CD4-positive, alpha-beta memory T cell (primary cell): ENCODE results near the gene RAI2. TPM values are rescaled to one million over a fixed set of nuclear protein-coding genes. Genes with fewer than 3 reads are reported as not detected.

Experiments used
- CTCF ChIA-PET: fragments of 350-600 bp; sonication (Branson Sonifier 250); formaldehyde crosslinking; loops from one replicate; lab custom pipeline; 2021; ENCODE audit warnings: inconsistent platforms; ENCODE audit not compliant: partially characterized antibody; lab: Charles Lee
- POLR2A ChIA-PET: fragments of 350-600 bp; sonication (Branson Sonifier 250); formaldehyde crosslinking; loops from one replicate; lab custom pipeline; 2021; ENCODE audit not compliant: partially characterized antibody; lab: Charles Lee
- DNase-seq, 5 donors: peaks; one replicate each; pipeline versions ENCODE4 v3.0.0 to v3.0.0-alpha.2; 2020 to 2022; ENCODE audit warnings: mixed read lengths in 1 of 5
- H3K27ac ChIP-seq: one replicate; pipeline ENCODE4 v1.7.0; 2013; ENCODE audit warnings: low read depth, low read length
- H3K27me3 ChIP-seq: 2 replicates; pipeline ENCODE4 v1.7.0; 2013; ENCODE audit warnings: mild to moderate bottlenecking, low read length, moderate library complexity; ENCODE audit not compliant: insufficient read depth
- H3K36me3 ChIP-seq: 2 replicates; pipeline ENCODE4 v1.7.0; 2013; ENCODE audit warnings: mild to moderate bottlenecking, low read length, moderate library complexity; ENCODE audit not compliant: insufficient read depth
- H3K4me1 ChIP-seq: 2 replicates; pipeline ENCODE4 v1.7.0; 2013; ENCODE audit warnings: mild to moderate bottlenecking, low read length, moderate library complexity; ENCODE audit not compliant: insufficient read depth
- H3K4me3 ChIP-seq, 2 donors: one replicate each; pipeline ENCODE4 v1.7.0; 2013; ENCODE audit warnings: low read length in 2 of 2, mild to moderate bottlenecking in 1 of 2
- H3K9me3 ChIP-seq, 2 donors: one replicate each; pipeline ENCODE4 v1.7.0; 2013; ENCODE audit warnings: low read length in 2 of 2, control low read depth in 1 of 2; ENCODE audit not compliant: control insufficient read depth in 1 of 2
- H3K27ac Mint-ChIP-seq, 7 donors: one replicate each; pipeline ENCODE4 v1.8.0; 2020 to 2021; ENCODE audit warnings: mixed read lengths in 7 of 7, mild to moderate bottlenecking in 6 of 7, inconsistent platforms in 3 of 7, moderate library complexity in 3 of 7
- H3K27me3 Mint-ChIP-seq, 2 donors: one replicate each; pipeline ENCODE4 v1.8.0; 2020 to 2021; ENCODE audit warnings: mixed read lengths in 2 of 2
- H3K36me3 Mint-ChIP-seq, 2 donors: one replicate each; pipeline ENCODE4 v1.8.0; 2020 to 2021; ENCODE audit warnings: mixed read lengths in 2 of 2, inconsistent platforms in 1 of 2, mild to moderate bottlenecking in 1 of 2
- H3K4me1 Mint-ChIP-seq, 4 donors: one replicate each; pipeline ENCODE4 v1.8.0; 2020 to 2021; ENCODE audit warnings: mixed read lengths in 4 of 4, mild to moderate bottlenecking in 1 of 4
- H3K4me3 Mint-ChIP-seq, 8 donors: one replicate each; pipeline ENCODE4 v1.8.0; 2020 to 2021; ENCODE audit warnings: mixed read lengths in 8 of 8, mild to moderate bottlenecking in 7 of 8, moderate library complexity in 6 of 8, inconsistent platforms in 3 of 8
- H3K9me3 Mint-ChIP-seq, 8 donors: one replicate each; pipeline ENCODE4 v1.8.0; 2020 to 2021; ENCODE audit warnings: mixed read lengths in 8 of 8, mild to moderate bottlenecking in 5 of 8, inconsistent platforms in 3 of 8, moderate library complexity in 1 of 8
- intact Hi-C: fragments of 100-400 bp; cut with micrococcal nuclease; formaldehyde crosslinking; loops from one replicate; pipeline ENCODE4 v1.15.1; 2023
- polyA plus RNA-seq, 2 donors: library from polyadenylated mRNA; unstranded; fragments of 300-500 nt; fragmentation: Illumina TruSeq; gene quantifications; one replicate each; pipeline ENCODE4 v1.2.3, GENCODE V29; 2021
- total RNA-seq, 2 experiments: library from RNA; stranded (reverse); gene quantifications; one replicate each; pipeline ENCODE4 v1.2.3, GENCODE V29; 2021

The RAI2 gene
- total RNA-seq, result 1 to 10 TPM; 1.2 to 1.4 TPM
- polyA plus RNA-seq, result under 1 TPM in 1 of 2 donors, not detected in 1; 0.34 TPM

- intact Hi-C loops, result loop anchor here (10.0 kb wide), 1 partner anchor 116 kb away; no protein-coding TSS in a partner anchor
- no peaks in the 10 kb centered on the region for H3K27me3 ChIP-seq
- CTCF ChIA-PET, result no interaction called here
Measured at GRCh38 chrX:17860811-17861488, at the start of gene RAI2. Gene RAI2 (minus strand): TSS chrX:17861298. CDS start chrX:17802010, 59,288 bp downstream.

DNA sequence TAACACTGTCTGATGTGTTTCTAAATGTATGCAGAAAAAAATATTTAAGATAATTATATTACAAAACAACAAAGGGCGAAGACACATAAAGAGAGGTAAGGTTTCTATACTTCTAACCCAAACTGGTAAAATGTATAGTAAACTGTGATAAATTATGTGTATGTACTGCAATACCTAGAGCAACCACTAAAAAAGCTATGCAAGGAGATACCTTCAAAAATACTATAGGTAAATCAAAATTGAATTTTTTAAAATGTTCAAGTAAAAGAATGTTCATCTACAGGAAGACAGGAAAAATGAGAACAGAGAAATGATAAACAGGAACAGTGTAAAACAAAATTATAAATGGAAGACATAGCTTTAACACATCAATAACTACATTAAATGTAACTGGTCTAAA is 27.3 kb upstream of the RAI2 start:
- DNase-seq, result no peak
- no peaks in the 10 kb centered on the region for H3K27me3 ChIP-seq
- H3K4me1 ChIP-seq, result no peaks in the 10 kb centered on the region
- no peak overlapping the region for H3K27ac ChIP-seq
- H3K4me3 ChIP-seq, result no peak overlapping the region
- no peak overlapping the region for H3K27ac Mint-ChIP-seq
- H3K4me3 Mint-ChIP-seq, result no peak overlapping the region
- H3K27me3 Mint-ChIP-seq, result no peaks in the 10 kb centered on the region
- no peaks in the 10 kb centered on the region for H3K4me1 Mint-ChIP-seq
- intact Hi-C loops, result no loop called here
- H3K9me3 ChIP-seq, result no peaks in the 10 kb centered on the region
- POLR2A ChIA-PET, result no interaction called here
- peaks cover 0 to 8% (median under 1%) of the 10 kb centered on the region in 8 donors for H3K9me3 Mint-ChIP-seq
- no peaks in the 10 kb centered on the region for H3K36me3 ChIP-seq
- H3K36me3 Mint-ChIP-seq, result no peaks in the 10 kb centered on the region
- CTCF ChIA-PET, result no interaction called here

More at GRCh38 chrX:17860811-17861488, at the start of gene RAI2:
- no peak within 1 kb of the TSS for H3K4me3 ChIP-seq
- no peaks in the 10 kb centered on the region for H3K4me1 ChIP-seq
- no peak within 1 kb of the TSS for H3K27ac ChIP-seq
- H3K4me1 Mint-ChIP-seq, result peaks cover 3 to 4% (median 4%) of the 10 kb centered on the region in 4 donors
- H3K27ac Mint-ChIP-seq, result peak within 1 kb of the TSS in 1 of 7 donors; percentile 70
- peak in 1 of 5 donors; percentile 3 for DNase-seq
- H3K9me3 ChIP-seq, result no peaks in the 10 kb centered on the region
- peaks cover 19 to 34% of the 10 kb centered on the region in 2 donors for H3K27me3 Mint-ChIP-seq
- no peaks in the 10 kb centered on the region for H3K36me3 ChIP-seq
- H3K4me3 Mint-ChIP-seq, result peak within 1 kb of the TSS; percentile 62 to 82 (median 74)
- H3K9me3 Mint-ChIP-seq, result peaks cover 0 to 2% (median 0%) of the 10 kb centered on the region in 8 donors
- POLR2A ChIA-PET, result no interaction called here
- no peaks in the 10 kb centered on the region for H3K36me3 Mint-ChIP-seq

GRCh38 chrX:17882680-17883079 is 21.6 kb upstream of the RAI2 start:
- no peaks in the 10 kb centered on the region for H3K4me1 ChIP-seq
- POLR2A ChIA-PET, result no interaction called here
- Mint-ChIP-seq H3K36me3 (no peaks in the 10 kb centered on the region), H3K4me3 (no peak overlapping the region), H3K9me3 (peaks cover 0 to 9% (median 3%) of the 10 kb centered on the region in 8 donors), H3K27ac (no peak overlapping the region), H3K27me3 (peaks cover 2 to 4% of the 10 kb centered on the region in 2 donors), H3K4me1 (no peaks in the 10 kb centered on the region)
- H3K36me3 ChIP-seq, result no peaks in the 10 kb centered on the region
- no peaks in the 10 kb centered on the region for H3K27me3 ChIP-seq
- no peak for DNase-seq
- H3K27ac ChIP-seq, result no peak overlapping the region
- no peaks in the 10 kb centered on the region for H3K9me3 ChIP-seq
- intact Hi-C loops, result no loop called here
- CTCF ChIA-PET, result no interaction called here
- H3K4me3 ChIP-seq, result no peak overlapping the region

DNA sequence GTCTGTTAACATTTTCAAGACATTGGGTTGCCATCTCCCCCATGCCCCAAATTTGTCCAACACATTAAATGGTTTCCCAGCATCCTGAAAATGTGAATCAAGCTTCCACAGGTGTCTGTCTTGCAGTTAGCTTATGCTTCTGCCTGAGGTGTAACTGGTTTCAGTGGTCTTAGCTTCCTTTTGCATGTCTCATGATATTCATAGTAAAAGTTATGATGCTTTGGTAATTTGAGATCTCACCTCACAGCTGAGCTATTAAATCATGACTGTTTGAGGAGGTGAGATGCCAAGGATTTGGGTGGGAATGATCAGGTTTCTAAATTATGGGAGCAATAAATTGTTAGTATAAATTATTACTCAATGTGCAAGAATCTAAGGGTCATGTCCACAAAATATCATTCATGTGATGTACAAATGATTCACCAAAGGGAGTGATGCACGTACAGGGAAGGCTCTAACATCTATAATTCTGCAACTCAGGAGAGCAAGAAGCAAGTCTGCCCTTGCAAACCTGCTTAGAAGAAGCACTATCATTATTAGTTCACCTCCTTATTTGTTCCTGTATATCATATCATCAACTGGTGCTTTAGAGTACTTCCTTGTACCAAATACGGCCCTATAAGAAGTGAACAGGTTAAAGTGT is 17.1 kb upstream of the RAI2 start:
- H3K27me3 Mint-ChIP-seq, result peaks cover 6 to 7% of the 10 kb centered on the region in 2 donors
- H3K27ac Mint-ChIP-seq, result no peak overlapping the region
- no peak overlapping the region for H3K4me3 Mint-ChIP-seq
- Histone ChIP-seq H3K27ac (no peak overlapping the region), H3K27me3 (no peaks in the 10 kb centered on the region), H3K4me3 (no peak overlapping the region), H3K4me1 (no peaks in the 10 kb centered on the region), H3K9me3 (no peaks in the 10 kb centered on the region), H3K36me3 (no peaks in the 10 kb centered on the region)
- intact Hi-C loops, result no loop called here
- CTCF ChIA-PET, result no interaction called here
- H3K4me1 Mint-ChIP-seq, result no peaks in the 10 kb centered on the region
- POLR2A ChIA-PET, result no interaction called here
- peaks cover 0 to 11% (median 7%) of the 10 kb centered on the region in 8 donors for H3K9me3 Mint-ChIP-seq
- no peak for DNase-seq
- no peaks in the 10 kb centered on the region for H3K36me3 Mint-ChIP-seq

DNA sequence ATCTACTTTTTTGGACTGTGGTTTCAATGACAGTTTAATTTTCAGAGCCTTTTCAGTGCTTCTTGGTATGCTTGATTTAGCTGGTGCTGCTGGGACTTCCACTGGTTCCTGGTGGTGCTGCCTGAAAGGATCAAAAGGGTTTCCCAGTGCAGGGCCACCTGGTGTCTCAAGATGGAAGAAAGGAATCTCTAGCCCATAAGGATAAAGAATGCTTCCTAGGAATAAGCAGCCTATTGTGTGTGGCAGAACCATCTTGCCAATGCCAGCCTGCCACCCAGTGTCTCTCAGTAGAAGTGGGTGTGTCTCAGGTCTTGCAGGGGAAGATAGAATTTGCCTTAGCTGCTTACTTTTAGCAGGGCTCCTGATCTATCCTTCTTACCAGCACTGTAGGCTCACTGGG is 15.0 kb upstream of the RAI2 start:
- H3K4me3 ChIP-seq, result no peak overlapping the region
- Mint-ChIP-seq H3K27me3 (peaks cover 4 to 7% of the 10 kb centered on the region in 2 donors), H3K9me3 (peaks cover 0 to 9% (median 7%) of the 10 kb centered on the region in 8 donors), H3K27ac (no peak overlapping the region), H3K4me1 (no peaks in the 10 kb centered on the region), H3K4me3 (no peak overlapping the region), H3K36me3 (no peaks in the 10 kb centered on the region)
- no peak overlapping the region for H3K27ac ChIP-seq
- ChIA-PET POLR2A (no interaction called here), CTCF (no interaction called here)
- no peak for DNase-seq
- no peaks in the 10 kb centered on the region for H3K4me1 ChIP-seq
- H3K36me3 ChIP-seq, result no peaks in the 10 kb centered on the region
- intact Hi-C loops, result no loop called here
- no peaks in the 10 kb centered on the region for H3K27me3 ChIP-seq
- no peaks in the 10 kb centered on the region for H3K9me3 ChIP-seq

GRCh38 chrX:17869580-17869979 is 8.5 kb upstream of the RAI2 start:
- intact Hi-C loops, result loop anchor here (10.0 kb wide), 1 partner anchor 125 kb away; no protein-coding TSS in a partner anchor
- no peak for DNase-seq
- H3K4me1 ChIP-seq, result no peaks in the 10 kb centered on the region
- Mint-ChIP-seq H3K36me3 (no peaks in the 10 kb centered on the region), H3K4me1 (no peaks in the 10 kb centered on the region), H3K27ac (no peak overlapping the region), H3K27me3 (peaks cover 0 to 2% of the 10 kb centered on the region in 2 donors), H3K4me3 (no peak overlapping the region), H3K9me3 (peaks cover 0 to 8% (median 2%) of the 10 kb centered on the region in 8 donors)
- H3K4me3 ChIP-seq, result no peak overlapping the region
- POLR2A ChIA-PET, result no interaction called here
- CTCF ChIA-PET, result no interaction called here
- H3K27me3 ChIP-seq, result no peaks in the 10 kb centered on the region
- no peaks in the 10 kb centered on the region for H3K36me3 ChIP-seq
- no peaks in the 10 kb centered on the region for H3K9me3 ChIP-seq
- H3K27ac ChIP-seq, result no peak overlapping the region

GRCh38 chrX:17861489-17862011 is 452 bp upstream of the RAI2 start:
- ChIA-PET POLR2A (no interaction called here), CTCF (no interaction called here)
- peaks cover 0 to 2% (median 0%) of the 10 kb centered on the region in 8 donors for H3K9me3 Mint-ChIP-seq
- H3K27me3 Mint-ChIP-seq, result peaks cover 19 to 33% of the 10 kb centered on the region in 2 donors
- DNase-seq, result no peak
- no peak overlapping the region for H3K27ac ChIP-seq
- H3K9me3 ChIP-seq, result no peaks in the 10 kb centered on the region
- H3K36me3 Mint-ChIP-seq, result no peaks in the 10 kb centered on the region
- H3K27ac Mint-ChIP-seq, result no peak overlapping the region
- no peak overlapping the region for H3K4me3 ChIP-seq
- peak overlapping the region; percentile 36 to 82 (median 64) for H3K4me3 Mint-ChIP-seq
- no peaks in the 10 kb centered on the region for H3K4me1 ChIP-seq
- intact Hi-C loops, result loop anchor here (10.0 kb wide), 1 partner anchor 117 kb away; no protein-coding TSS in a partner anchor
- H3K4me1 Mint-ChIP-seq, result peaks cover 3 to 4% (median 4%) of the 10 kb centered on the region in 4 donors
- no peaks in the 10 kb centered on the region for H3K27me3 ChIP-seq
- H3K36me3 ChIP-seq, result no peaks in the 10 kb centered on the region
